RPMI7951 (cell line): ENCODE results near the gene KCNC4. TPM values are rescaled to one million over a fixed set of nuclear protein-coding genes. Genes with fewer than 3 reads are reported as not detected.

Experiments
- DNase-seq: peaks from one replicate; pipeline ENCODE4 v3.0.0-alpha.2; 2012; ENCODE audit warnings: low read depth
- total RNA-seq: library from RNA; depleted of rRNA; stranded (reverse); fragments of >200 nt; shearing (Covaris generic); gene quantifications from 2 replicates; pipeline ENCODE4 v1.2.3, GENCODE V29; 2014; rRNA removed

Gene KCNC4
- 0.84 and 2.0 TPM in 2 replicates for total RNA-seq

GRCh38 chr1:110209715-110210603, at the start of gene KCNC4:
Gene KCNC4 (plus strand): TSS chr1:110210314. CDS start chr1:110211500, 1,186 bp downstream.
- peak; percentile 85 for DNase-seq

GRCh38 chr1:110160538-110161100, 49.5 kb upstream of the KCNC4 start:
- DNase-seq = no peak

GRCh38 chr1:110161165-110161564, 48.9 kb upstream of the KCNC4 start:
- no peak for DNase-seq

- DNase-seq = no peak
Measured at GRCh38 chr1:110161849-110162248, 48.3 kb upstream of the KCNC4 start.

GRCh38 chr1:110163591-110163990, 46.5 kb upstream of the KCNC4 start:
- DNase-seq = no peak

GRCh38 chr1:110164725-110165350, 45.3 kb upstream of the KCNC4 start:
- DNase-seq = no peak

- DNase-seq = no peak
Measured at GRCh38 chr1:110165761-110166231, 44.3 kb upstream of the KCNC4 start.

- no peak for DNase-seq
Measured at GRCh38 chr1:110166861-110167260, 43.3 kb upstream of the KCNC4 start.

GRCh38 chr1:110170766-110171733, 39.1 kb upstream of the KCNC4 start:
- no peak for DNase-seq

GRCh38 chr1:110172001-110172400, 38.1 kb upstream of the KCNC4 start:
- no peak for DNase-seq

- DNase-seq = no peak
Measured at GRCh38 chr1:110173466-110174105, 36.5 kb upstream of the KCNC4 start.

GRCh38 chr1:110174961-110175360, 35.2 kb upstream of the KCNC4 start:
- DNase-seq = no peak

- DNase-seq = peak; percentile 8
Measured at GRCh38 chr1:110176299-110176956, 33.7 kb upstream of the KCNC4 start.

- DNase-seq = no peak
Measured at GRCh38 chr1:110177775-110178174, 32.3 kb upstream of the KCNC4 start.

GRCh38 chr1:110183642-110184167, 26.4 kb upstream of the KCNC4 start:
- DNase-seq = no peak

- no peak for DNase-seq
Measured at GRCh38 chr1:110184446-110184845, 25.7 kb upstream of the KCNC4 start.

GRCh38 chr1:110185181-110185580, 24.9 kb upstream of the KCNC4 start:
- no peak for DNase-seq

GRCh38 chr1:110186558-110186957, 23.6 kb upstream of the KCNC4 start:
- DNase-seq = peak; percentile 16

- DNase-seq = peak; percentile 72
Measured at GRCh38 chr1:110187139-110187890, 22.8 kb upstream of the KCNC4 start.
